Activated effector memory CD4-positive, alpha-beta T cell treated with Interleukin-2 at 50 U/mL for 16 hours (primary cell): ENCODE results near the gene SAMD9L.
A peak's percentile ranks its signal among the peaks of the same experiment; 100 is the strongest.
"Not testable (repeated sequence)": the region's sequence is repeated elsewhere in the genome, so short reads cannot be mapped to it uniquely, and the experiment has no call there.

Experiments
- DNase-seq: peaks from one replicate; pipeline ENCODE4 v3.0.0-alpha.2; 2020

Gene SAMD9L

GRCh38 chr7:93145354-93145753 lies 2.8 kb downstream of the SAMD9L start:
- no peak for DNase-seq

- no peak for DNase-seq
These were observed 6.1 kb downstream of the SAMD9L start for GRCh38 chr7:93142127-93142526.

- DNase-seq, result no peak
These were observed 7.5 kb downstream of the SAMD9L start for GRCh38 chr7:93140582-93141191.

- no peak for DNase-seq
These were observed 9.6 kb downstream of the SAMD9L start for GRCh38 chr7:93138576-93138975.

GRCh38 chr7:93133005-93133404 lies 15.2 kb downstream of the SAMD9L start:
- DNase-seq, result no peak

- DNase-seq, result no peak
These were observed 16.0 kb downstream of the SAMD9L start for GRCh38 chr7:93132216-93132615.

GRCh38 chr7:93126954-93127353 lies 21.2 kb downstream of the SAMD9L start:
- not testable (repeated sequence) for DNase-seq

GRCh38 chr7:93123532-93123931 lies 24.7 kb downstream of the SAMD9L start:
- DNase-seq, result not testable (repeated sequence)

- DNase-seq, result no peak
These were observed 27.3 kb downstream of the SAMD9L start for GRCh38 chr7:93120592-93121549.

GRCh38 chr7:93119191-93119905 lies 28.8 kb downstream of the SAMD9L start:
- DNase-seq, result no peak

GRCh38 chr7:93117852-93118530 lies 30.2 kb downstream of the SAMD9L start, which contains the start of gene SAMD9:
SAMD9 (minus strand) TSS chr7:93117979; CDS start chr7:93106097, 11,882 bp downstream.
- peak; percentile 16 for DNase-seq

- no peak for DNase-seq
These were observed 30.9 kb downstream of the SAMD9L start for GRCh38 chr7:93117327-93117726.

- no peak for DNase-seq
These were observed 32.4 kb downstream of the SAMD9L start for GRCh38 chr7:93115796-93116195.

GRCh38 chr7:93108003-93108402 lies 40.2 kb downstream of the SAMD9L start:
- DNase-seq, result no peak

GRCh38 chr7:93097388-93097787 lies 50.8 kb downstream of the SAMD9L start:
- no peak for DNase-seq

- no peak for DNase-seq
These were observed 55.3 kb downstream of the SAMD9L start for GRCh38 chr7:93092757-93093370.
